ENCODE data around the gene TEK.

- no peak for TF ChIP-seq POLR2AphosphoS5 (IDR thresholded peaks at IDR 0.05; ENCODE audit: borderline replicate concordance, low read depth, low read length)
- TF ChIP-seq EZH2 (IDR thresholded peaks at IDR 0.05): no peak
- no peak for TF ChIP-seq FOXP2 (optimal IDR thresholded peaks at IDR 0.05; ENCODE audit: control extremely low read depth, extremely low read length, insufficient read depth)
Measured at GRCh38 chr9:27260789-27261516, 151.9 kb downstream of the TEK start.
